A549 (cell line): Measurements from ENCODE around the gene B3GALT6. TPM values are rescaled to one million over a fixed set of nuclear protein-coding genes. Genes with fewer than 3 reads are reported as not detected.

ENCODE experiments used
- ATAC-seq, 2 experiments: fragments of 200-7000 bp in 1 of 2; fragments of >200 bp in 1 of 2; cut with Nextera tagmentation in 1 of 2; cut with Tn5 transposase in 1 of 2; 3 replicates each; pipeline versions ENCODE4 v1.8.0 to v1.9.1; 2018 to 2020; ENCODE audit warnings: mild to moderate bottlenecking in 1 of 2, moderate library complexity in 1 of 2
- CTCF ChIA-PET: fragments of 300-600 bp; sonication (Branson Sonifier 250); formaldehyde crosslinking; extraction: SDS; loops from one replicate; lab custom pipeline; 2021; ENCODE audit warnings: antibody characterized with exemption, inconsistent platforms; lab: Yijun Ruan, JAX
- POLR2A ChIA-PET: fragments of 350-600 bp; formaldehyde crosslinking; extraction: SDS; loops from one replicate; lab custom pipeline; 2021; ENCODE audit warnings: antibody characterized with exemption, inconsistent platforms; lab: Yijun Ruan, JAX
- DNase-seq, 2 experiments: peaks; one replicate each; pipeline versions ENCODE4 v3.0.0 to v3.0.0-alpha.2; 2011 to 2016; ENCODE audit warnings: low read depth in 1 of 2, low spot score in 1 of 2
- FAIRE-seq: peaks from 2 replicates; lab custom pipeline; 2011; peaks lifted over from hg19 to GRCh38; lab: Jason Lieb, UNC
- H3K27ac ChIP-seq, 2 experiments: fragments of >200 bp; sonication (Bioruptor Twin); formaldehyde crosslinking; 3 replicates each; pipeline ENCODE4 v1.5.1; 2016 to 2017
- H3K4me1 ChIP-seq: fragments of >200 bp; sonication (Bioruptor Twin); formaldehyde crosslinking; 3 replicates; pipeline ENCODE4 v1.6.1; 2016
- H3K4me2 ChIP-seq: fragments of >200 bp; sonication (Bioruptor Twin); formaldehyde crosslinking; 3 replicates; pipeline ENCODE4 v1.6.1; 2016
- H3K4me3 ChIP-seq: fragments of >200 bp; sonication (Bioruptor Twin); formaldehyde crosslinking; 3 replicates; pipeline ENCODE4 v1.5.1; 2016
- H3K9me3 ChIP-seq: fragments of >200 bp; sonication (Bioruptor Twin); formaldehyde crosslinking; 3 replicates; pipeline ENCODE4 v1.6.1; 2016
- EHMT2 ChIP-seq: fragments of 200-600 bp; sonication (generic); IDR thresholded peaks from 2 replicates; pipeline ENCODE4 v1.6.1; 2016; ENCODE audit warnings: antibody characterized with exemption, low read depth, mild to moderate bottlenecking, moderate library complexity
- FOSL2 ChIP-seq, 2 experiments: fragments of 450-650 bp in 1 of 2; fragments of >200 bp in 1 of 2; sonication (Bioruptor Twin) in 1 of 2; formaldehyde crosslinking; IDR thresholded peaks; 2 replicates each; pipeline versions ENCODE4 v1.5.0 to v1.6.1; 2016 to 2020; ENCODE audit warnings: mild to moderate bottlenecking in 1 of 2, moderate library complexity in 1 of 2
- HEYL ChIP-seq: fragments of 250-450 bp; sonication (Bioruptor Pico); IDR thresholded peaks from 2 replicates; pipeline ENCODE4 v1.8.0; 2021; ENCODE audit warnings: mild to moderate bottlenecking, moderate library complexity
- HOXB13 ChIP-seq: fragments of 250-450 bp; sonication (Bioruptor Pico); IDR thresholded peaks from 2 replicates; pipeline ENCODE4 v1.5.0; 2020; ENCODE audit warnings: low read depth, mild to moderate bottlenecking, moderate library complexity
- HOXB5 ChIP-seq: fragments of 250-450 bp; sonication (Bioruptor Pico); IDR thresholded peaks from 2 replicates; pipeline ENCODE4 v1.5.0; 2020; ENCODE audit warnings: mild to moderate bottlenecking, moderate library complexity
- KDM5A ChIP-seq: fragments of 200-600 bp; sonication (generic); IDR thresholded peaks from 2 replicates; pipeline ENCODE4 v1.6.1; 2016; ENCODE audit warnings: antibody characterized with exemption, mild to moderate bottlenecking
- MAFK ChIP-seq: fragments of 450-650 bp; IDR thresholded peaks from 2 replicates; pipeline ENCODE4 v1.6.1; 2014; ENCODE audit not compliant: partially characterized antibody
- MAZ ChIP-seq: fragments of 150-350 bp; IDR thresholded peaks from 2 replicates; pipeline ENCODE4 v1.6.1; 2014; ENCODE audit warnings: antibody characterized with exemption, low read depth, low read length, borderline replicate concordance
- NR3C1 ChIP-seq: fragments of >200 bp; sonication (Bioruptor Twin); formaldehyde crosslinking; IDR thresholded peaks from 3 replicates; pipeline ENCODE4 v1.6.1; 2017
- PBX3 ChIP-seq: IDR thresholded peaks from 2 replicates; pipeline ENCODE4 v1.6.1; 2012
- POLR2AphosphoS2 ChIP-seq: conservative IDR thresholded peaks from 2 replicates; pipeline ENCODE4 v1.6.1; 2012; ENCODE audit warnings: low read length, improper control_type of control experiment, inconsistent platforms
- RAD21 ChIP-seq, 2 experiments: fragments of >200 bp in 1 of 2; sonication (Bioruptor Twin) in 1 of 2; formaldehyde crosslinking in 1 of 2; IDR thresholded peaks in 1 of 2; conservative IDR thresholded peaks in 1 of 2; 2 replicates in 1 of 2; 3 replicates in 1 of 2; pipeline ENCODE4 v1.6.1; 2012 to 2018; ENCODE audit warnings: inconsistent platforms in 1 of 2
- RARB ChIP-seq: fragments of 250-450 bp; sonication (Bioruptor Pico); IDR thresholded peaks from 2 replicates; pipeline ENCODE4 v1.8.0; 2021; ENCODE audit warnings: mild to moderate bottlenecking, moderate library complexity
- RFX5 ChIP-seq: fragments of 450-650 bp; IDR thresholded peaks from 2 replicates; pipeline ENCODE4 v1.7.1; 2014; ENCODE audit warnings: antibody characterized with exemption, mild to moderate bottlenecking, moderate library complexity
- SMC3 ChIP-seq: fragments of >200 bp; sonication (Bioruptor Twin); formaldehyde crosslinking; IDR thresholded peaks from 3 replicates; pipeline ENCODE4 v1.6.1; 2018; ENCODE audit warnings: inconsistent platforms
- USF2 ChIP-seq: fragments of 450-650 bp; IDR thresholded peaks from 2 replicates; pipeline ENCODE4 v1.6.1; 2014; ENCODE audit warnings: antibody characterized with exemption
- ZFP36 ChIP-seq: fragments of 450-650 bp; IDR thresholded peaks from 2 replicates; pipeline ENCODE4 v1.6.1; 2014; ENCODE audit warnings: borderline replicate concordance; ENCODE audit not compliant: partially characterized antibody
- ZNF302 ChIP-seq: fragments of 250-450 bp; sonication (Bioruptor Pico); IDR thresholded peaks from 2 replicates; pipeline ENCODE4 v1.9.0; 2021; ENCODE audit warnings: inconsistent platforms, mild to moderate bottlenecking, moderate library complexity
- ZSCAN20 ChIP-seq: fragments of 250-450 bp; sonication (Bioruptor Pico); IDR thresholded peaks from 2 replicates; pipeline ENCODE4 v1.8.0; 2022; ENCODE audit warnings: mild to moderate bottlenecking, moderate library complexity
- WGBS: methylation state at CpG from one replicate; pipeline ENCODE4 v1.1.6; 2017; ENCODE audit errors: missing lambda C conversion rate; 5-methylcytosine and 5-hydroxymethylcytosine counted together
- polyA plus RNA-seq, 4 experiments: library from polyadenylated mRNA; depleted of rRNA in 3 of 4; stranded (reverse); fragments of >200 nt; fragmentation: RNase III in 1 of 4; extraction: RNeasy Plus Mini Kit Qiagen cat#74134 plus additional on column Dnase treatment in 1 of 4; gene quantifications; 2 replicates in 3 of 4; 3 replicates in 1 of 4; pipeline ENCODE4 v1.2.3, GENCODE V29; 2011 to 2017
- TF ChIP-seq, protein P1 (sequence below): IDR thresholded peaks from 2 replicates; pipeline ENCODE4 v1.6.1; 2012; ENCODE audit warnings: low read depth, borderline replicate concordance
- TF ChIP-seq, protein P2 (sequence below): fragments of >200 bp; sonication (Bioruptor Twin); formaldehyde crosslinking; IDR thresholded peaks from 2 replicates; pipeline ENCODE4 v1.6.1; 2016
- TF ChIP-seq, protein P3 (sequence below): fragments of >200 bp; sonication (Bioruptor Twin); formaldehyde crosslinking; IDR thresholded peaks from 3 replicates; pipeline ENCODE4 v1.5.1; 2016

Gene B3GALT6
- polyA plus RNA-seq, 2 of the 4 experiments (the other 2 are of a cell fraction) = 12.5 to 12.9 TPM

GRCh38 chr1:1241588-1242219 lies 9.7 kb downstream of the B3GALT6 start (continued):
- no peak for TF ChIP-seq USF2
- no peak for TF ChIP-seq RAD21 (conservative IDR thresholded peaks at IDR 0.05 in 1 of 2, IDR thresholded peaks at IDR 0.05 in 1 of 2)
- TF ChIP-seq, all 56 proteins: peak for 0

GRCh38 chr1:1242461-1243265 lies 10.6 kb downstream of the B3GALT6 start:
- H3K27ac ChIP-seq = no peak overlapping the region
- CTCF ChIA-PET = interaction anchor here (1.4 to 9.4 kb wide), 3 partner anchors 49 to 121 kb away, joined by 3 to 46 read pairs (median 7); no protein-coding TSS in a partner anchor
- 91% methylated on average over 6 of the region's 41 CpGs for WGBS
- no peak for TF ChIP-seq ZSCAN20 (CRISPR knock-in tag)
- TF ChIP-seq FOSL2 (IDR thresholded peaks at IDR 0.05) = no peak
- TF ChIP-seq FOSL2 (CRISPR knock-in tag; IDR thresholded peaks at IDR 0.05) = no peak
- no peak for TF ChIP-seq HOXB13 (CRISPR knock-in tag)
- TF ChIP-seq MAZ = no peak
- no peak for TF ChIP-seq ZNF302 (CRISPR knock-in tag)
- no peak for TF ChIP-seq EHMT2
- TF ChIP-seq, all 56 proteins: peak for 0
- FAIRE-seq (no peak), DNase-seq (no peak), ATAC-seq (no peak)
- POLR2A ChIA-PET = no interaction called here
- Histone ChIP-seq H3K9me3 (no peaks in the 10 kb centered on the region), H3K4me1 (peaks cover 27% of the 10 kb centered on the region; the same call in 2 of the 3 replicates), H3K4me2 (no peak overlapping the region), H3K4me3 (no peak overlapping the region)

DNA sequence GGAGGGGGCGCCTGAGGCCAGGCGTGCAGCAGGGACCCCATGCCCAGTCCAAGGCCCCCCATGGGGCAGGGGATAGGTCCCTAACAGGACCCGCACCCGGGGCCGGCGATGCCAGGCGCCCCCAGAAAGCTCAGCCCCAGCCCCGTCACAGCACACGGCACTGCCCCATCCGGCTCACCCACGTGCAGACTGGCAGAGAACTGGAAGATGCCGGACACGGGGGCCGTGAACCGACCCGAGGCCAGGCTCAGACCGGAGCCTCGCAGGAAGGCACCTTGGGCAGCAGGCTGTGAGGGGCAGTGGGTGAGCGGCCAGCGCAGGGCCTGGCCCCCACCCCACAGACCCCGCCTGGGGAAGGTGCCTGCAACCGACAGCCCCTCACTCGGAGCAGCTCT lies 11.2 kb downstream of the B3GALT6 start:
- DNase-seq = no peak
- H3K4me1 ChIP-seq = peaks cover 21% of the 10 kb centered on the region; the same call in 2 of the 3 replicates
- no peak overlapping the region for H3K4me2 ChIP-seq
- H3K4me3 ChIP-seq = no peak overlapping the region
- no peak for ATAC-seq
- no peaks in the 10 kb centered on the region for H3K9me3 ChIP-seq
- FAIRE-seq = no peak
- WGBS = 91% methylated on average over 11 of the region's 23 CpGs
- no peak for TF ChIP-seq KDM5A
- no peak for TF ChIP-seq EHMT2
- TF ChIP-seq, protein P1, sequence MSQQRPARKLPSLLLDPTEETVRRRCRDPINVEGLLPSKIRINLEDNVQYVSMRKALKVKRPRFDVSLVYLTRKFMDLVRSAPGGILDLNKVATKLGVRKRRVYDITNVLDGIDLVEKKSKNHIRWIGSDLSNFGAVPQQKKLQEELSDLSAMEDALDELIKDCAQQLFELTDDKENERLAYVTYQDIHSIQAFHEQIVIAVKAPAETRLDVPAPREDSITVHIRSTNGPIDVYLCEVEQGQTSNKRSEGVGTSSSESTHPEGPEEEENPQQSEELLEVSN = no peak
- TF ChIP-seq RARB (CRISPR knock-in tag) = no peak
- TF ChIP-seq, protein P2, sequence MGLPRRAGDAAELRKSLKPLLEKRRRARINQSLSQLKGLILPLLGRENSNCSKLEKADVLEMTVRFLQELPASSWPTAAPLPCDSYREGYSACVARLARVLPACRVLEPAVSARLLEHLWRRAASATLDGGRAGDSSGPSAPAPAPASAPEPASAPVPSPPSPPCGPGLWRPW = no peak
- TF ChIP-seq ZFP36 = no peak
- no peak for TF ChIP-seq POLR2AphosphoS2
- no peak for TF ChIP-seq NR3C1
- TF ChIP-seq RFX5 = no peak
- TF ChIP-seq RAD21 (conservative IDR thresholded peaks at IDR 0.05 in 1 of 2, IDR thresholded peaks at IDR 0.05 in 1 of 2) = no peak
- TF ChIP-seq HOXB5 (CRISPR knock-in tag) = no peak
- TF ChIP-seq FOSL2 (IDR thresholded peaks at IDR 0.05) = no peak
- no peak for TF ChIP-seq FOSL2 (CRISPR knock-in tag; IDR thresholded peaks at IDR 0.05)
- TF ChIP-seq MAFK = no peak
- TF ChIP-seq, protein P3, sequence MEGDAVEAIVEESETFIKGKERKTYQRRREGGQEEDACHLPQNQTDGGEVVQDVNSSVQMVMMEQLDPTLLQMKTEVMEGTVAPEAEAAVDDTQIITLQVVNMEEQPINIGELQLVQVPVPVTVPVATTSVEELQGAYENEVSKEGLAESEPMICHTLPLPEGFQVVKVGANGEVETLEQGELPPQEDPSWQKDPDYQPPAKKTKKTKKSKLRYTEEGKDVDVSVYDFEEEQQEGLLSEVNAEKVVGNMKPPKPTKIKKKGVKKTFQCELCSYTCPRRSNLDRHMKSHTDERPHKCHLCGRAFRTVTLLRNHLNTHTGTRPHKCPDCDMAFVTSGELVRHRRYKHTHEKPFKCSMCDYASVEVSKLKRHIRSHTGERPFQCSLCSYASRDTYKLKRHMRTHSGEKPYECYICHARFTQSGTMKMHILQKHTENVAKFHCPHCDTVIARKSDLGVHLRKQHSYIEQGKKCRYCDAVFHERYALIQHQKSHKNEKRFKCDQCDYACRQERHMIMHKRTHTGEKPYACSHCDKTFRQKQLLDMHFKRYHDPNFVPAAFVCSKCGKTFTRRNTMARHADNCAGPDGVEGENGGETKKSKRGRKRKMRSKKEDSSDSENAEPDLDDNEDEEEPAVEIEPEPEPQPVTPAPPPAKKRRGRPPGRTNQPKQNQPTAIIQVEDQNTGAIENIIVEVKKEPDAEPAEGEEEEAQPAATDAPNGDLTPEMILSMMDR = no peak
- no peak for TF ChIP-seq SMC3
- no peak for TF ChIP-seq HEYL
- TF ChIP-seq PBX3 = no peak
- no peak overlapping the region for H3K27ac ChIP-seq
- ChIA-PET POLR2A (no interaction called here), CTCF (interaction anchor here (1.4 to 2.2 kb wide), 2 partner anchors 49 to 62 kb away, joined by 3 to 7 read pairs; no protein-coding TSS in a partner anchor)
